Right ventricle myocardium inferior (tissue), 1 donor: ENCODE data around the gene CCNA2. TPM values are rescaled to one million over a fixed set of nuclear protein-coding genes. Genes with fewer than 3 reads are reported as not detected.

Source experiments
- ATAC-seq: fragments of 200-7000 bp; cut with Tn5 transposase; one replicate; pipeline ENCODE4 v1.9.1; 2020; ENCODE audit warnings: mild to moderate bottlenecking, moderate library complexity
- DNase-seq: peaks from one replicate; pipeline ENCODE4 v3.0.0; 2021; ENCODE audit errors: missing footprints
- intact Hi-C: fragments of 100-400 bp; cut with DNase I; formaldehyde crosslinking; loops from one replicate; pipeline ENCODE4 v1.11.0; 2022
- total RNA-seq: library from RNA; stranded (reverse); fragmentation: NEBNext Ultra II Directional; extraction: Animal tissue kit (Norgen Biotek cat#: 25700); gene quantifications from one replicate; pipeline ENCODE4 v1.2.1, GENCODE V29; 2021
- donor health status: DM: no; HTN: yes; CAD: no; lungs with severe emphysema.

CCNA2 gene
- total RNA-seq, 1 donor from 2014 or later, result 1.2 TPM

DNA sequence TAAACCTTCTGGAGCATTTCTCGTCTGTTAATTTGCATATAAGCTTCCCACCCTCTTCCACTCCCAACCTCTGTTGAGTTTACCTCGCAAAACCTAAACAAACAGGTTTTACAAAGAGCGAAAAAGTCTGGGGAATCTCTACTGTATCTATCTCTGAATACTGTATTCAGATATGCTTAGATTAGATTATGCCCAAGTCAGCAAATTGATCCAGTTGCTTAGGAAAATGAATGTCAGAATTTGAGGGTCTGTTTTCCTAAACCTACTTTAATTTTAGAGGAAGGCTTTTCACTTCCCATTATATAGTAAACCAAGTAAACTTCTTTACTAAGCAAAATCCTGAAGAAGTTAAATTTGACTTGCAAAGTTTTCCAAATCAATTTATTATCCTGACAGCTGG lies 6.7 kb downstream of the CCNA2 start:
- no peak for ATAC-seq
- intact Hi-C loops, result no loop called here
- no peak for DNase-seq

DNA sequence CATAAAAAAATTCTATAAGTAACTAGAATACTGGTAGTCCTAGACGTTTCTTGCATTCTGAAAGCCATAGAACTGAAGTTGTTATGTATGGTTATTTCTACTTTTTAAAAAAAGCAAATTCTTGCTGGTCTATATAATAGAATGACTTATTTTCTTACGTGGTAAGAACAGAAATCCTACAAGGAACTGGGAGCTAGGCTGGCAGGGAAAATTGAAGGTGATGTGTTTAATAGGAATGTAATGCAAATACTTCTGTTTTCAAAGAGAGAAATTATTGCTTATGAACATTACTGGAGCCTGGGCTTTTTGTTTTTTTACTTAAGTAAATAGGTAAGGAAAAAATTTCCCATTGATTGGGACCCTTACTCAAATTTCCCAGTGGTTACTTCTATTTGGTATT lies 8.9 kb downstream of the CCNA2 start:
- DNase-seq (no peak), ATAC-seq (no peak)
- intact Hi-C loops, result no loop called here

DNA sequence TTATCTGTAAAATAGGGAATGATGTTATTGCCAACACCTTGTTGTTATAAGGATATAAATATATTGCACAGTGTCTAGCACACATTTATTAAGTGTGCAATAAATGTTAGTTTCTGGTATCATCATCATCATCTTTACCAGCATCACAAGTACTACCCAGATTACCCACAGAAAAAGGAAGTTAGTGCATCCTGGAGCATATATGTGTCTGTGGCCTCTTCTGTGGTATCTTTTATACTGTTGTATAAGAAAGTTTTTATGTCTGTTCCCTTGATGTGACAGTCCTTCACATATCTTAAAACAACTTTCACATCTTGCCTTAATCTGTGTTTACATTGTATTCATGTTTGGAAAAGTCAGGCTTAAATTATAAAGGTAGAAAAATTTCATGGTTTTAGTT lies 12.6 kb downstream of the CCNA2 start:
- no peak for DNase-seq
- no peak for ATAC-seq
- intact Hi-C loops, result no loop called here

DNA sequence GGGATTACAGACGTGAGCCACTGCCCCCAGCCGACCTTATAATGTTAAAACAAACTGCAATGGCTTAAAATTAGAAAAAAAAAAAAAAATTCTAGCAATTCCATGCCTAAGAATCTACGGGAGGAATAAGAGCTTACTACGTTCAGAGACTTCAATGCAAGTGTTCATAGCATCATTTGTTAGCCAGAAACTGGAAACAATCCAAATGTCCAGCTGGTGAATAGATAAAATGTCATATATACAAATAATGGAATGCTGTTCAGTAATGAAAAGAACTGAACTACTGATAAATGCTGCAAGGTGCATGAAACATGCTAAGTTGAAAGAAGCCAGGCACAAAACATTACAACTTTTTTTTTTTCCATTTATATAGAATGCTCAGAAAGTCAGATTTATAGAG lies 17.3 kb downstream of the CCNA2 start:
- intact Hi-C loops, result loop anchor here (10.0 kb wide), 1 partner anchor 418 kb away; no protein-coding TSS in a partner anchor
- no peak for ATAC-seq
- DNase-seq, result no peak

DNA sequence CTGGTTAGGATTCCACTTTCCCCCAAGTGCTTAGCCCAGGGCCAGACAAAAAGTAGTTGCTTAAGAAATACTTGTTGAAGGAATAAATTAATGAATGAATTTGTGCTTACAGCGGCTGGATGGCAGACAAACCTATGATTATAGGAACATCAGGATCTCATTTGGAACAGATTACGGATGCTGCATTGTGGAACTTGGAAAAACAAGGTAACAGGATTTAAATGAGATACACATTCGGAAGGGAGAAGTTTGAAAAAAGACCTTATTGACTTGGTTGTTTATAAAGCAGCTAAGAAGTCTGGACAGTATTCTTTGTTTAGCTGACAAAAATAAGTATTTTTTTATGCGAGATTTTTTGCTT lies 22.0 kb downstream of the CCNA2 start:
- intact Hi-C loops, result loop anchor here (1.0 to 10.0 kb wide), 3 partner anchors 23 to 423 kb away; partner anchors contain the start of gene ANXA5
- DNase-seq (no peak), ATAC-seq (no peak)

DNA sequence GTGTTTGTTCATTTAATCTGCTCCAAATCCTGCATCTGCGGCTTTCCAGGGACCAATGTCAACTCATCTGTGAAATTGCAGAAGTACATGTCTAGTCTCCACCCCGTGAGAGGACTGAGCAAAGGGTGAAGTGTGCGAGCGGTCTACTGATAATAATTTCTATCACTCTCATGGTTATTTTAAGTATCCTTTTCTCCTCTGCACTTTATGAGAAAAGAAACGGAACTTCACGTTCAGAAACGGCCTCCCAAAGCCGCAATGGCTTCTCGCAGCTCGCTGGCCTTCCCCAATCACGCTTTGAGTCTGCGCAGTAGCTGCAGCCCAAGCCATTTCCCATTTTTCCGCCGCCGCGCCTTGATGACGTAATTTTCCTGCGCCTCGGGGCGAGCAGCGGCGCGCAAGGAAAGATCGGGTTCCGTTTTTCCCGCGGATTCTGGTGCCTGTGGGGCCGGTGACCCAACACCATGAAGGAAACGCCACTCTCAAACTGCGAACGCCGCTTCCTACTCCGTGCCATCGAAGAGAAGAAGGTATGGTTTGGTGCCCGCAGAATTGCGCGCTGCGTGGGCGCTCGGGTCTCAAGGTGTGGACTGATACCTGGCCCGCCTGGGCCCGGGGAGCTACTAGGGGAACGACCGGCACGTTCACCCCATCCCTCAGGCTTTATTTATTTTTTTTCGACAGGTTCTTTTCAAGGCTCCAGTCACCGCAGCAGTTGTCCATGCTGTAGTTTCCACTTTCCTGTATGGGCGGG lies 22.5 kb downstream of the CCNA2 start, which contains the start of gene EXOSC9:
Gene EXOSC9, plus strand, starts transcription at position 363 of the 754 bp plus-strand sequence. Its CDS starts 102 bp downstream, at position 465.
- intact Hi-C loops, result loop anchor here (1.0 to 10.0 kb wide), 3 partner anchors 23 to 424 kb away; partner anchors contain the start of gene ANXA5

DNA sequence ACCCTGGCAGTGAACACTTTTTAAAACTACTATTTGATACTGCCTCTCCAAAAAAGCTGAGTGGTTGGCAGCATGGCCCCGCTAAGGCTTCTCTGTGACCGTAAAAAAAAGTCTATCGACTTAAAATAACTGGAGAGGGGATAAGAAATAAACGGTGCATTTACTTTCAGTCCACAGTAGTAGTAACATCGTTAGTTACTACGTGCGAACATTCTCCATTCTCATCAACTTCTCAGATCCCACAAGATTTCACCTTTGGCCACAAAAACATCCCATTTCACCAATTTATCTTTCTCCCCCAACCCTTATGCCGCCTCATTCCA lies 23.1 kb downstream of the CCNA2 start:
- DNase-seq, result no peak
- intact Hi-C loops, result loop anchor here (5.0 to 10.0 kb wide), 2 partner anchors 103 to 424 kb away; partner anchors contain the start of gene ANXA5
- ATAC-seq, result peak; percentile 30

More for the DNA sequence above, 22.5 kb downstream of the CCNA2 start, which contains the start of gene EXOSC9:
- ATAC-seq (peak; percentile 95), DNase-seq (peak; percentile 96)

DNA sequence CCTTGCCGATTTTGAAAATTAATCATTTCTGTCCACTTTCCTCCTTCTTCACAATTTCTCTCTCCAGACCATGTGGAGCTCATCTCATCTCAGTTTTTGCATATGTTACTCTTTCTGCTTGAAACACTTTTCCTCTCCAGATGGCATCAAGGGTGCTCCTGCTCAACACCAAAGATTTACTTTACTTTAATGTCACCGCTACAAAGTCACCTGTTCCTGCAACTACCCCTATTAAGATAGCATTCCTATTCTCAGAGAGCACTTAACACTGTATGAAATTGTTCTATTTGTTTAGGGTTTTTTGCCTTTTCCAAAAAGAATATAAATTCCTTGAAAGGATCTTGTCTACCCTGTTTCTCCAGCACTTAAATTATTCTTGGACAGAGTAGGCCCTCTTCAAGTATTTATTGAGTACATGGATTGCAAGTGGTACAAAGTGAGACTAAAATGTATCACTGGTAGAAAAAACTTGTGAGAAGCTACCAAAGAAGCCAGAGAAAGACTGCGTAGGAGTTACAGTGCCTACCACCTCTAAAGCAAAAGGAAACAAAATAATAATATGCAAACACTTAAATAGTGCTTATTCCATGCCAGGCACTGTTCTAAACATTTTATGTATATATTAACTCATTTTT lies 23.7 kb downstream of the CCNA2 start:
- intact Hi-C loops, result loop anchor here (5.0 to 10.0 kb wide), 2 partner anchors 103 to 425 kb away; partner anchors contain the start of gene ANXA5
- ATAC-seq (no peak), DNase-seq (no peak)

DNA sequence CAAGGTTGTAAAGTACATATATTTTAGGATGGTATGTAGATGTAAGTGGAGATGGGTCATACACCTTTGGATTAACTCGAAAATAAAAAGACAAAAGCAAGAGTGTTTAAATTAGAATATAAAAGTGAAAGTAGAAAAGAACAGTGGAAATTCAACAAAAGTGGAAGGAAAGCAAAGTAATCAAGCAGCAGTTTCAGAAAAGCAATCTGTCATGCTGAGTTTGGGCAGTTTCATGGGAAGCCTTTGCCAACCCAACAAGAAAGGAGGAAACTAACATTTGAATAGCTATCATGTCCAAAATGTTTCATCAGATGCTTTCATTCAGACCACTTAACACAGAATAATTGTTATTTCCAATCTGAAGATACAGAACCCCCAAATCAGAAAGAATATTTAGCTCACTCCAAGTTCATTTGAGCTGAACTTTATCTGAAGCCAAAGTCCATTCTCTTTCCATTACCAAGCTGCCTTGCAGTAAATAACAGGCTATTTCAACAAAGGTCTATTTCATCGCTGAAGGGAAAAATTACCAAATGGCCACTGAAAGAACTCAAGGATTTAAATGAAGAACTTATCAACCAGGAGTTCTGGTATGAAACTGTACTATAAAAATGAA lies 24.4 kb downstream of the CCNA2 start:
- no peak for ATAC-seq
- intact Hi-C loops, result no loop called here
- no peak for DNase-seq

DNA sequence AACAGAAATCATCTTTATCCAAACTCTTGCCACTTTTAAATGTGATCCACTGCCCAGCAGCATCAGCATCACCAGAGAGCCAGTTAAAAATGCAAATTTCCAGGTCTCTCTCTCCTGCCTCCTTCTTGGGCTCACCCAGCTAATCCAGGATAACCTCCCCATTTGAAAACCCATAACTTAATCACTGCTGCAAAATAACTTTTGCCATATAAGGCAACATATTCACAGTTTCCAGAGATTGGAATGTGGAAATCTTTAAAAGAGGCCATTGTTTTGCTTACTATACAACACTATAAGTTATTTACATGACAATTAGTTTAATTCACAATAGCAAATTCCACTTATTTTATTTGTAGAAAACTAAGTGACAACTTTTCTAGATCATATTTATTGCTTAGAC lies 27.4 kb downstream of the CCNA2 start:
- intact Hi-C loops, result no loop called here
- ATAC-seq (no peak), DNase-seq (no peak)

DNA sequence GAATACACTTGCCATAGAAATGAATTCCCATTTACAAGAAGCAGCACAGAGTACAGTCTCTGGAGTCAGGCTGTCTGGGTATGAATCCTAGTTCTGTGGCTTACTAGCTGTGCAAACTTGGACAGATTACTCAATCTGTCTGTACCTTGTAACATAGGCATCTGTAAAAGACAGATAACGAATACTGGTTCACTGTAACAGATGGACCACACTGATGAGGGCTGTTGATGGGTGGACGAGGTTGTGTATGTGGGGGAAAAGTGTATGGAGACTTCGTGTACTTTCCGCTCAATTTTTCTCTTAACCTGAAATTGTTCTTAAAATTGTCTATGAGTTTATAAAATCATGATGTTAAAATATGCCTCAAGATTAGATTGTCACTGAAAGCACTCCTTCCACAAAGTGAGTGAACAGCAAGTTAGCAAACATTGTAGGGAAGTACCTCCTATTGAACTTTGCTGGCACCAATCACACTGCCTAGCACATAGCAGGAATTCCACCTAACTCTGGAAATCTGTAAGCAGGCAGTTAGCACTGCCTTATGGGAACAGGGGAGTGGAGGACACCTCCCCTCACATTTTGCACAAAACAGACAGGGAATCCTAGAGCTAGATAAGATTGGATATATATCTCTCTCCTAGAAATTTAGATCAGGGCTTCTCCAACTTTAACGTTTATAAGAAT lies 29.0 kb downstream of the CCNA2 start:
- intact Hi-C loops, result no loop called here
- no peak for ATAC-seq
- DNase-seq, result no peak

DNA sequence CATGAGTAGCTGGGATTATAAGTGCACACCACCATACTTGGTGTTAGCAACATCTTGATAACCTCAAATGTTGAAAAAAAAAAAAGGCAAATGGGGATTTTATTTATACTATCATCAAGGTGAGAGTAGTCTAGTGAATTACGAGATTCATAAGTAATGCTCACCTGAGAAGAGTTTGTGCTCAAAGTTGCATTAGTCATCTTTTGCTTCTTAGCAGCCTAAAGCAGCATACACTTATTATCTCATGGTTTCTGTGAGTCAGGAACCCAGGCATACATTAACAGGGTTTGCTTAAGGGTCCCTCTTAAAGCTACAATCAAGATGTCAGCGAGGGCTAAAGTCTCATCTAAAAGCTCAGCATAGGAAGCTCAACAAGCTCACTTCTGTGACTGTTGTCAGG lies 30.7 kb downstream of the CCNA2 start:
- ATAC-seq (no peak), DNase-seq (no peak)
- intact Hi-C loops, result no loop called here

DNA sequence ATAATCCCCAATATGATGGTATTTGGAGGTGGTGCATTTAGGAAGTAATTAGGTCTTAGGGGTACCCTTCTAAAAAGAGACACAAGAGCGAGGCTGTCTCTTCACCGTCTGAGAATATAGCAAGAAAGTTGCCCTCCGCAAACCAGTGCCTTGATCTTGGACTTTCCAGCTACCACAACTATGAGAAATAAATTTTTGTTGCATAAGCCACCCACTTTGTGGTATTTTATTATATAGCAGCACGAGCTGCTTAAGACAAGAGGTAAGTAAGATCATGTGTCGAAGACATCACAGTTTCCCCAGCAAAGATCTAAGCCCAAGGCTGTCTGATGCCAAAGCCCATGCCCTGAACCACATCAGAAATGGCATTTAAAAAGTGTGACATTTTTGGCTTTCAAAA lies 32.2 kb downstream of the CCNA2 start:
- ATAC-seq, result no peak
- intact Hi-C loops, result no loop called here
- DNase-seq, result no peak

DNA sequence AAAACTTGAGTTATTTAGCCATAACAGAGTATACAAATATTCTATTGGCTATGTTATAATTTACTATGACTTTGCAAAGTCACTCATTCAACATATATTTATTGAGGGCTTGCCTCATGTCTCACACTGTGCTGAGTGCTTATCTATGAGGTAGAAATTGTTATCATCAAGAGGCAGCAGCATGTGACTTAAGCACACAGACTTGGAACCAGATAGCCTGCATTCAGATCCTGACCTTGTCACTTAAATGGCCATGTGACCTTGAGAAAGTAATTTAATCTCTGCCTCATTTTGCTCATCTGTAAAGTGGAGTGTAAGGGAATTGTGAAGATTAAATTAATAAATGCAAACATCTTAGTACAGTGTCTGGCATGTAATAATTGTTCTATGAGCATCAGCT lies 32.7 kb downstream of the CCNA2 start:
- intact Hi-C loops, result no loop called here
- ATAC-seq (no peak), DNase-seq (no peak)

DNA sequence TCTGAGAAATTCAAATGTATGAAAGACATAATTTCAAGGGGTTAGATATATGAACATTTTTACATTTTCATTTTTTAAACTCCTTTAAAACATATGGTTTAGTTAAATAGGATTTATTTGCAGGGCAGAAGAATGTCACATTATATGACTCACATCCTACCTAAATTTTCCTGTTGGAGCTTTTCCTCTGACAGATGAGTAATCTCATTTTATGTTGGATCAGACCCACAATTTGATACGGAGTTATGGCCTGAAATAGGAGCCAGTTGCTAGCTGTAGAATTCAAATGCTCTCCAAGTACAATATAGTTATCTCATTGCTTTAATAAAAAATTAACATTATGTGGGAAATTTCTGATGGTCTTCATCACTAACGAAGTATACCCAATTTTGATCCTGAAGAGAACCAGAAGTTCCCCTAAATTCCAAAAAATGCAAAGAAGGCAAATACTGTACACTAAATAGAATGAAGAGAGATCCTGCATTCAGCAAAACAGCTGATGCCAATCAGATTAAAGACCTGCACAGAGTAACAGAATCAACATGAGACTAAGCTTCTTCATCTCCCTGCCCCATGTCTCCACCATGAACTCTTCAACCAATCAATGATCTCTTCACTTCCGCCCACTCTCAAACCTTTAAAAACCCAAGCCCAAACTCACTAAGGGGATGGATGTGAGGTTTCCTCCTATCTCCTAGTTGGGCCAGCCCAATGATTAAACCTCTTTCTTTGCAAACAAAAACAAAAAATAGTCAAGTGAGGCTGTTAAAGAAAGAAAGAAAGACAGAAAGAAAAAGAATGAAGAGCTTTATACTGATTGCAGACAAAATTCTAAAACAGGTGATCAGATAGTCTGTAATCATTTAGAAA lies 33.5 kb downstream of the CCNA2 start:
- ATAC-seq (no peak), DNase-seq (no peak)
- intact Hi-C loops, result no loop called here

DNA sequence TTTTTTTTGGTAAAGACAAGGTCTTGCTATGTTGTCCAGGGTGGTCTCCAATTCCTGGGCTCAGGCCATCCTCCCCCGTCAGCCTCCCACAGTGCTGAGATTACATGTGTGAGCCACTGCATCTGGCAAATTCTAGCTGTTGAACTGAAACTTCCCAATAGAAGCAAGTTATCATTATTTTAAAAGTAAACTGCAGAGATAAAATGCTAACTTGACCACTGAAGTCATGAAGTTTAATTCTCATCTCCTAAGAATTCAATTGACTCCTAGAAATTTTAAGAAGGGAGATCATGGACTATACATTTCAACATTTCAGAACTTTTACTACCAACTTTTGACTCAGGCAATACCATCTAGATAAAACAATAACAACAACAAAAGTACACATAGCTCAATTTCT lies 34.2 kb downstream of the CCNA2 start:
- DNase-seq (no peak), ATAC-seq (no peak)
- intact Hi-C loops, result no loop called here

DNA sequence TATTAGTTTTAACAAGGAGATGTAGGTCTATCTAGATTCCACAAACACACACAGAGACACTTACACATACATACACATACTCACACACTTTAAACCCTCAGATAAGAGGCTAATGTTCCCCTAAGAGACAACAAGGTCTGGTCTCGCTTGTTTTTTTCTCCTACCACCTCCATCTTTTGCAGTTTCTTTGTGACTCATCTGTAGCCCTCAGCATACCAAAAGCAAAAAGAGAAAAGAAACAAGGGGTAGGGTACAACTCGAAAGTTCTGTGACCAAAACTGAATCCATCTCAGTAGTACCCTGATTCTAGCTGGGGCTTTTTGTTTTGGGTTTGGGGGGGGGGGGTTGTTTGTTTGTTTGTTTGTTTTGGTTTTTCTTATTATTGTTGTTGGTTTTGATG lies 34.8 kb downstream of the CCNA2 start:
- ATAC-seq (no peak), DNase-seq (no peak)
- intact Hi-C loops, result no loop called here

DNA sequence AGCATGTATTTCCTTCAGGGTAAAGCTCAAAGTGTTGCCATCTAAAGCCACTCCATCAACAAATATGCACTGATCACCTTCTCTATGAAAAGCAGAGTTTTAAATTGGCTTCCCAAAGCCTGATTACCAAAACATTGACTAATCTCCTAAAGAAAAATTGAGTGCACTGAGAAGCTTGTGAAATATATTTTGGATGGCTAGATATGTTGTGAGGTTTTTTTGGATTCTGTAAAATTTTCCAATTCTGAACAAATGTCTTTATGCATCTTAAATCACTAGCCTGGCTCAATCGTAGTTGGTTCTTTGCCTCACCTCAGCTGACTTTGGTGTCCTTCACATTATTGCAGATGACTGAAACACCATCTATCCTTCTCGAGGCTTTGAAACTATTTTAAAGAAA lies 37.5 kb downstream of the CCNA2 start:
- ATAC-seq (no peak), DNase-seq (no peak)
- intact Hi-C loops, result no loop called here
